A673 (cell line): ENCODE data around the gene PYM1.

Experiments used
- CTCF ChIP-seq: fragments of 300-800, 200-600 bp; sonication (generic); conservative IDR thresholded peaks from 2 replicates; pipeline ENCODE4 v1.5.1; 2017; ENCODE audit warnings: low read depth, mild to moderate bottlenecking, antibody characterized with exemption, low read length, moderate library complexity, mixed read lengths
- EZH2 ChIP-seq: fragments of 200-600 bp; sonication (generic); IDR thresholded peaks from 2 replicates; pipeline ENCODE4 v1.6.1; 2017; ENCODE audit warnings: borderline replicate concordance, low read depth, mild to moderate bottlenecking, mixed read lengths, antibody characterized with exemption, low read length; ENCODE audit not compliant: poor library complexity, severe bottlenecking

GRCh38 chr12:55963760-55964159, 36.1 kb upstream of the PYM1 start:
- no peak for TF ChIP-seq CTCF
- no peak for TF ChIP-seq EZH2
